Thymus (tissue), 11 donors: ENCODE results near the gene ATG4D. TPM values are rescaled to one million over a fixed set of nuclear protein-coding genes. Genes with fewer than 3 reads are reported as not detected.
A peak's percentile ranks its signal among the peaks of the same experiment; 100 is the strongest.
"Not testable (repeated sequence)": the region's sequence is repeated elsewhere in the genome, so short reads cannot be mapped to it uniquely, and the experiment has no call there.

ENCODE experiments used
- DNase-seq, 9 donors: peaks; one replicate each; pipeline ENCODE4 v3.0.0-alpha.2; 2013; ENCODE audit warnings: low spot score in 9 of 9, low read depth in 6 of 9, missing footprints in 1 of 9
- H3K27ac ChIP-seq, 2 donors: one replicate each; pipeline ENCODE4 v1.5.1; 2013; ENCODE audit warnings: control low read depth in 1 of 2, low read depth in 1 of 2, low read length in 1 of 2, mild to moderate bottlenecking in 1 of 2, moderate library complexity in 1 of 2
- H3K27me3 ChIP-seq, 2 donors: one replicate each; pipeline ENCODE4 v1.5.1; 2013; ENCODE audit warnings: low read length in 1 of 2; ENCODE audit not compliant: control insufficient read depth in 2 of 2, insufficient read depth in 1 of 2
- H3K36me3 ChIP-seq, 2 donors: one replicate each; pipeline ENCODE4 v1.5.1; 2013; ENCODE audit warnings: low read length in 1 of 2, mild to moderate bottlenecking in 1 of 2, moderate library complexity in 1 of 2; ENCODE audit not compliant: control insufficient read depth in 2 of 2, insufficient read depth in 2 of 2
- H3K4me1 ChIP-seq, 2 donors: one replicate each; pipeline ENCODE4 v1.5.1; 2013; ENCODE audit warnings: low read length in 2 of 2; ENCODE audit not compliant: control insufficient read depth in 2 of 2, insufficient read depth in 2 of 2
- H3K4me3 ChIP-seq, 2 donors: one replicate each; pipeline ENCODE4 v1.5.1; 2013; ENCODE audit warnings: low read length in 2 of 2, control low read depth in 1 of 2, mild to moderate bottlenecking in 1 of 2
- H3K9me3 ChIP-seq, 2 donors: one replicate each; pipeline ENCODE4 v1.5.1; 2013; ENCODE audit warnings: low read length in 1 of 2, mild to moderate bottlenecking in 1 of 2; ENCODE audit not compliant: control insufficient read depth in 2 of 2, insufficient read depth in 1 of 2
- WGBS: extraction: QIAGEN DNeasy Blood & Tissue Kit; methylation state at CpG from one replicate; pipeline ENCODE4 v1.1.7; 2013; 5-methylcytosine and 5-hydroxymethylcytosine counted together
- polyA plus RNA-seq: library from polyadenylated mRNA; stranded (reverse); fragments of 200-250 nt; gene quantifications from one replicate; pipeline ENCODE4 v1.2.3, GENCODE V29; 2013
- total RNA-seq: library from RNA; stranded (reverse); fragments of 120-200 nt; gene quantifications from one replicate; pipeline ENCODE4 v1.2.4, GENCODE V29; 2013
- donor health status: healthy.

Gene ATG4D
- total and polyA plus RNA-seq, 2 donors: 28.4 to 54.0 TPM

GRCh38 chr19:10544753-10545251 is 1.1 kb downstream of the ATG4D start:
- Histone ChIP-seq H3K36me3 (peaks cover 36 to 40% of the 10 kb centered on the region in 2 donors), H3K4me3 (peak overlapping the region; percentile 96 to 99), H3K27ac (peak overlapping the region; percentile 47 to 64), H3K27me3 (peaks cover 0 to 4% of the 10 kb centered on the region in 2 donors), H3K9me3 (peaks cover 0 to 12% of the 10 kb centered on the region in 2 donors), H3K4me1 (peaks cover 15 to 30% of the 10 kb centered on the region in 2 donors)
- WGBS: 59% methylated on average over 23 of the region's 23 CpGs
- peak in 1 of 9 donors; percentile 21 for DNase-seq

- H3K27ac ChIP-seq: no peak overlapping the region
- H3K4me3 ChIP-seq: no peak overlapping the region
- peaks cover 0 to 14% of the 10 kb centered on the region in 2 donors for H3K9me3 ChIP-seq
- WGBS: 97% methylated on average over 17 of the region's 17 CpGs
- H3K27me3 ChIP-seq: no peaks in the 10 kb centered on the region
- no peak for DNase-seq
- H3K36me3 ChIP-seq: peaks cover 52 to 57% of the 10 kb centered on the region in 2 donors
- peaks cover 15 to 35% of the 10 kb centered on the region in 2 donors for H3K4me1 ChIP-seq
Observed at GRCh38 chr19:10546817-10547216, 3.1 kb downstream of the ATG4D start.

GRCh38 chr19:10548746-10549276 is 5.1 kb downstream of the ATG4D start:
- Histone ChIP-seq H3K4me3 (no peak overlapping the region), H3K9me3 (peaks cover 0 to 29% of the 10 kb centered on the region in 2 donors), H3K27ac (no peak overlapping the region), H3K36me3 (peaks cover 66 to 77% of the 10 kb centered on the region in 2 donors), H3K4me1 (peaks cover 30 to 48% of the 10 kb centered on the region in 2 donors), H3K27me3 (no peaks in the 10 kb centered on the region)
- DNase-seq: no peak
- over 99% methylated on average over 18 of the region's 18 CpGs for WGBS

- no peaks in the 10 kb centered on the region for H3K27me3 ChIP-seq
- peaks cover 71 to 85% of the 10 kb centered on the region in 2 donors for H3K36me3 ChIP-seq
- no peak overlapping the region for H3K27ac ChIP-seq
- peaks cover 0 to 23% of the 10 kb centered on the region in 2 donors for H3K9me3 ChIP-seq
- peaks cover 34 to 51% of the 10 kb centered on the region in 2 donors for H3K4me1 ChIP-seq
- DNase-seq: no peak
- no peak overlapping the region for H3K4me3 ChIP-seq
- 97% methylated on average over 7 of the region's 7 CpGs for WGBS
Observed at GRCh38 chr19:10549733-10550132, 6.0 kb downstream of the ATG4D start.

- Histone ChIP-seq H3K4me3 (no peak overlapping the region), H3K27me3 (no peaks in the 10 kb centered on the region), H3K27ac (no peak overlapping the region), H3K36me3 (peaks cover 77 to 88% of the 10 kb centered on the region in 2 donors), H3K4me1 (peaks cover 35 to 51% of the 10 kb centered on the region in 2 donors), H3K9me3 (peaks cover 0 to 21% of the 10 kb centered on the region in 2 donors)
- WGBS: 97% methylated on average over 5 of the region's 6 CpGs
- no peak for DNase-seq
Observed at GRCh38 chr19:10550336-10550735, 6.6 kb downstream of the ATG4D start.

- Histone ChIP-seq H3K27ac (peak overlapping the region in 1 of 2 donors; percentile 2), H3K9me3 (peaks cover 0 to 21% of the 10 kb centered on the region in 2 donors), H3K4me1 (peaks cover 41 to 51% of the 10 kb centered on the region in 2 donors), H3K36me3 (peaks cover 82 to 90% of the 10 kb centered on the region in 2 donors)
- H3K27me3 ChIP-seq, DNase-seq, H3K4me3 ChIP-seq: not testable (repeated sequence)
- WGBS: 97% methylated on average over 9 of the region's 9 CpGs
Observed at GRCh38 chr19:10551006-10551405, 7.3 kb downstream of the ATG4D start.

- DNase-seq: peak in 3 of 9 donors; percentile 53 to 77 (median 60)
- Histone ChIP-seq H3K27me3 (no peaks in the 10 kb centered on the region), H3K36me3 (peaks cover 84 to 92% of the 10 kb centered on the region in 2 donors), H3K4me1 (peaks cover 43 to 59% of the 10 kb centered on the region in 2 donors), H3K4me3 (no peak overlapping the region), H3K9me3 (peaks cover 0 to 20% of the 10 kb centered on the region in 2 donors), H3K27ac (peak overlapping the region; percentile 81 to 99)
- 88% methylated on average over 12 of the region's 12 CpGs for WGBS
Observed at GRCh38 chr19:10551698-10552301, 8.1 kb downstream of the ATG4D start.

GRCh38 chr19:10552510-10553053 is 8.9 kb downstream of the ATG4D start:
- H3K4me1 ChIP-seq: peaks cover 43 to 61% of the 10 kb centered on the region in 2 donors
- DNase-seq: peak in 3 of 9 donors; percentile 48 to 77 (median 63)
- 75% methylated on average over 12 of the region's 12 CpGs for WGBS
- peak overlapping the region; percentile 81 to 99 for H3K27ac ChIP-seq
- no peak overlapping the region for H3K4me3 ChIP-seq
- peaks cover 83 to 91% of the 10 kb centered on the region in 2 donors for H3K36me3 ChIP-seq
- H3K27me3 ChIP-seq: no peaks in the 10 kb centered on the region
- H3K9me3 ChIP-seq: peaks cover 0 to 17% of the 10 kb centered on the region in 2 donors
